Effector CD4-positive, alpha-beta T cell (primary cell): Measurements from ENCODE around the gene C2CD5.
"Not testable (repeated sequence)": the region's sequence is repeated elsewhere in the genome, so short reads cannot be mapped to it uniquely, and the experiment has no call there.

Experiments
- DNase-seq: peaks from one replicate; pipeline ENCODE4 v3.0.0-alpha.2; 2020

The C2CD5 gene

GRCh38 chr12:22536346-22536945 is 7.9 kb downstream of the C2CD5 start:
- no peak for DNase-seq

- DNase-seq: no peak
Measured at GRCh38 chr12:22535478-22535877, 8.9 kb downstream of the C2CD5 start.

- no peak for DNase-seq
Measured at GRCh38 chr12:22535038-22535437, 9.3 kb downstream of the C2CD5 start.

GRCh38 chr12:22533155-22533554 is 11.2 kb downstream of the C2CD5 start:
- DNase-seq: no peak

GRCh38 chr12:22532317-22532716 is 12.0 kb downstream of the C2CD5 start:
- DNase-seq: no peak

- no peak for DNase-seq
Measured at GRCh38 chr12:22531205-22531604, 13.1 kb downstream of the C2CD5 start.

GRCh38 chr12:22529281-22530060 is 14.9 kb downstream of the C2CD5 start:
- no peak for DNase-seq

- DNase-seq: no peak
Measured at GRCh38 chr12:22527999-22528398, 16.3 kb downstream of the C2CD5 start.

GRCh38 chr12:22526836-22527235 is 17.5 kb downstream of the C2CD5 start:
- no peak for DNase-seq

- no peak for DNase-seq
Measured at GRCh38 chr12:22525426-22525825, 18.9 kb downstream of the C2CD5 start.

- DNase-seq: no peak
Measured at GRCh38 chr12:22518998-22519397, 25.3 kb downstream of the C2CD5 start.

GRCh38 chr12:22518060-22518719 is 26.2 kb downstream of the C2CD5 start:
- no peak for DNase-seq

GRCh38 chr12:22514875-22515274 is 29.5 kb downstream of the C2CD5 start:
- DNase-seq: no peak

GRCh38 chr12:22505826-22506225 is 38.5 kb downstream of the C2CD5 start:
- no peak for DNase-seq

- no peak for DNase-seq
Measured at GRCh38 chr12:22500100-22500499, 44.2 kb downstream of the C2CD5 start.

GRCh38 chr12:22499445-22499844 is 44.9 kb downstream of the C2CD5 start:
- no peak for DNase-seq

- DNase-seq: no peak
Measured at GRCh38 chr12:22494319-22494718, 50.0 kb downstream of the C2CD5 start.

- no peak for DNase-seq
Measured at GRCh38 chr12:22491034-22491433, 53.3 kb downstream of the C2CD5 start.

- DNase-seq: no peak
Measured at GRCh38 chr12:22488478-22488877, 55.9 kb downstream of the C2CD5 start.

- not testable (repeated sequence) for DNase-seq
Measured at GRCh38 chr12:22487683-22488082, 56.7 kb downstream of the C2CD5 start.

- no peak for DNase-seq
Measured at GRCh38 chr12:22481547-22482104, 62.7 kb downstream of the C2CD5 start.

GRCh38 chr12:22480814-22481213 is 63.5 kb downstream of the C2CD5 start:
- DNase-seq: not testable (repeated sequence)

- DNase-seq: no peak
Measured at GRCh38 chr12:22480016-22480415, 64.3 kb downstream of the C2CD5 start.

GRCh38 chr12:22477894-22478287 is 66.5 kb downstream of the C2CD5 start:
- no peak for DNase-seq
